Muscle layer of colon (tissue), 2 donors: ENCODE results near the gene GPR162.

ENCODE experiments used
- H3K27ac ChIP-seq: one replicate; pipeline ENCODE4 v1.7.0; 2013; ENCODE audit warnings: low read depth, mild to moderate bottlenecking, low read length, moderate library complexity
- H3K27me3 ChIP-seq, 2 donors: one replicate each; pipeline ENCODE4 v1.7.0; 2013; ENCODE audit warnings: low read length in 2 of 2, mild to moderate bottlenecking in 2 of 2; ENCODE audit not compliant: insufficient read depth in 2 of 2, control insufficient read depth in 1 of 2
- H3K36me3 ChIP-seq: one replicate; pipeline ENCODE4 v1.7.0; 2013; ENCODE audit warnings: mild to moderate bottlenecking, low read length; ENCODE audit not compliant: insufficient read depth
- H3K4me1 ChIP-seq: one replicate; pipeline ENCODE4 v1.7.0; 2013; ENCODE audit warnings: mild to moderate bottlenecking, low read length; ENCODE audit not compliant: insufficient read depth
- H3K4me3 ChIP-seq, 2 donors: one replicate each; pipeline ENCODE4 v1.7.0; 2013; ENCODE audit warnings: low read length in 2 of 2, low read depth in 1 of 2, mild to moderate bottlenecking in 1 of 2, moderate library complexity in 1 of 2
- H3K9ac ChIP-seq: one replicate; pipeline ENCODE4 v1.7.0; 2013; ENCODE audit warnings: low read length
- H3K9me3 ChIP-seq: one replicate; pipeline ENCODE4 v1.7.0; 2013; ENCODE audit warnings: mild to moderate bottlenecking, low read length
- donor health status: abdominal sarcoma.
- donor health status: Adenocarcinoma of cecum.

The GPR162 gene

GRCh38 chr12:6816598-6816997 lies 5.0 kb upstream of the GPR162 start:
- Histone ChIP-seq H3K9me3 (no peaks in the 10 kb centered on the region), H3K36me3 (no peaks in the 10 kb centered on the region), H3K9ac (no peak overlapping the region), H3K4me3 (no peak overlapping the region), H3K27ac (no peak overlapping the region), H3K4me1 (peaks cover 6% of the 10 kb centered on the region), H3K27me3 (no peaks in the 10 kb centered on the region)

DNA sequence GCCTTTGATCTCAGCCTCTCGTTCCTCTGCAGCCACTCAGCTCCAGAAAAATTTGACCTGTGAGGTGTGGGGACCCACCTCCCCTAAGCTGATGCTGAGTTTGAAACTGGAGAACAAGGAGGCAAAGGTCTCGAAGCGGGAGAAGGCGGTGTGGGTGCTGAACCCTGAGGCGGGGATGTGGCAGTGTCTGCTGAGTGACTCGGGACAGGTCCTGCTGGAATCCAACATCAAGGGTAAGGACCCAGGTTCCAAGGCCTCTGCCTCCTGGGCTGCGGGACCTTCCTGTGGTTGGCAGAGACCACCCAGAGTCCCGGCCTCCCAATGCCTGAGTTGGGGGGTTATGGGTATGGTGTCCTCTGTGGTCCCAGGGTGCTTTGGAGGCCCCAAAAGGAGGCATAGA lies 4.5 kb upstream of the GPR162 start:
- H3K9ac ChIP-seq, result no peak overlapping the region
- no peaks in the 10 kb centered on the region for H3K27me3 ChIP-seq
- no peak overlapping the region for H3K27ac ChIP-seq
- H3K4me3 ChIP-seq, result no peak overlapping the region
- no peaks in the 10 kb centered on the region for H3K36me3 ChIP-seq
- no peaks in the 10 kb centered on the region for H3K9me3 ChIP-seq
- H3K4me1 ChIP-seq, result peaks cover 9% of the 10 kb centered on the region

DNA sequence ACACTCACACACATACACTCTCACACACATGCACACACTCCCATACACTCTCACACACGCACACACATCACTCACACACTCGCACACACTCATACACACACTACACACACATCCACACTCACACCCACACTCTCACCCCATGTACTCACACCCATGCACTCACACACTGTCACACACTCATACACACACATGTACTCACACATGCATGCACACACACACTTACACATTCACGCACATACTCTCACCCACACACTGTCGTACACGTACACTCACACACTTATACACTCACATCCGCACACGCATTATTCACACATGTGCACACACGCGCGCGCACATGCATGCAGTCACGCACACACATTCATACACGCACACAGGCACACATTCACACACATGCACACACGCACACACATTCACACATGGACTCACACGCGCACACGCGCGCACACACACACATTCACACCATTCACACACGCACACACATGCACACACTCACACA lies 3.9 kb upstream of the GPR162 start:
- Histone ChIP-seq H3K27me3 (no peaks in the 10 kb centered on the region), H3K27ac (no peak overlapping the region), H3K9me3 (no peaks in the 10 kb centered on the region), H3K4me1 (peaks cover 12% of the 10 kb centered on the region), H3K4me3 (no peak overlapping the region), H3K9ac (no peak overlapping the region), H3K36me3 (no peaks in the 10 kb centered on the region)

- H3K9me3 ChIP-seq, result no peaks in the 10 kb centered on the region
- H3K27ac ChIP-seq, result no peak overlapping the region
- H3K27me3 ChIP-seq, result no peaks in the 10 kb centered on the region
- H3K4me3 ChIP-seq, result no peak overlapping the region
- peaks cover 12% of the 10 kb centered on the region for H3K4me1 ChIP-seq
- no peak overlapping the region for H3K9ac ChIP-seq
- H3K36me3 ChIP-seq, result no peaks in the 10 kb centered on the region
These were observed 3.4 kb upstream of the GPR162 start for GRCh38 chr12:6818222-6818621.

GRCh38 chr12:6818645-6819044 lies 3.0 kb upstream of the GPR162 start:
- Histone ChIP-seq H3K4me1 (peaks cover 12% of the 10 kb centered on the region), H3K27ac (no peak overlapping the region), H3K9ac (no peak overlapping the region), H3K27me3 (no peaks in the 10 kb centered on the region), H3K9me3 (no peaks in the 10 kb centered on the region), H3K36me3 (no peaks in the 10 kb centered on the region), H3K4me3 (no peak overlapping the region)

DNA sequence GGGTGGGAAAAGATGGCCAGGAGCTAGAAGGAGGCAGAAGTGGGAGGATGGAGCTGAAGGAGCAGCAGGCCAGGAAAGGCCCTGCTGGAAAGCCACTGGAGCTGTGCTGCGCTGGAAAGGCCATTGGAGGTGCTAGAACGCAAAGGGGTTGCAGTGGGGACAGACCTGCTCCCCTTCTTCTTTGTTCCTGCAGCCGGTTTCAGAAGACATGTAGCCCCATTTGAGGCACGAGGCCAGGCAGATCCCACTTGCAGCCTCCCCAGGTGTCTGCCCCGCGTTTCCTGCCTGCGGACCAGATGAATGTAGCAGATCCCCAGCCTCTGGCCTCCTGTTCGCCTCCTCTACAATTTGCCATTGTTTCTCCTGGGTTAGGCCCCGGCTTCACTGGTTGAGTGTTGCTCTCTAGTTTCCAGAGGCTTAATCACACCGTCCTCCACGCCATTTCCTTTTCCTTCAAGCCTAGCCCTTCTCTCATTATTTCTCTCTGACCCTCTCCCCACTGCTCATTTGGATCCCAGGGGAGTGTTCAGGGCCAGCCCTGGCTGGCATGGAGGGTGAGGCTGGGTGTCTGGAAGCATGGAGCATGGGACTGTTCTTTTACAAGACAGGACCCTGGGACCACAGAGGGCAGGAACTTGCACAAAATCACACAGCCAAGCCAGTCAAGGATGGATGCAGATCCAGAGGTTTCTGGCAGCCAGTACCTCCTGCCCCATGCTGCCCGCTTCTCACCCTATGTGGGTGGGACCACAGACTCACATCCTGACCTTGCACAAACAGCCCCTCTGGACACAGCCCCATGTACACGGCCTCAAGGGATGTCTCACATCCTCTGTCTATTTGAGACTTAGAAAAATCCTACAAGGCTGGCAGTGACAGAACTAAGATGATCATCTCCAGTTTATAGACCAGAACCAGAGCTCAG lies 2.3 kb upstream of the GPR162 start:
- no peaks in the 10 kb centered on the region for H3K9me3 ChIP-seq
- H3K27ac ChIP-seq, result no peak overlapping the region
- H3K27me3 ChIP-seq, result no peaks in the 10 kb centered on the region
- H3K9ac ChIP-seq, result no peak overlapping the region
- peaks cover 12% of the 10 kb centered on the region for H3K4me1 ChIP-seq
- H3K4me3 ChIP-seq, result no peak overlapping the region
- H3K36me3 ChIP-seq, result no peaks in the 10 kb centered on the region

GRCh38 chr12:6820166-6820565 lies 1.5 kb upstream of the GPR162 start:
- peaks cover 17% of the 10 kb centered on the region for H3K4me1 ChIP-seq
- H3K27ac ChIP-seq, result no peak overlapping the region
- H3K4me3 ChIP-seq, result no peak overlapping the region
- no peaks in the 10 kb centered on the region for H3K9me3 ChIP-seq
- no peaks in the 10 kb centered on the region for H3K27me3 ChIP-seq
- no peaks in the 10 kb centered on the region for H3K36me3 ChIP-seq
- H3K9ac ChIP-seq, result no peak overlapping the region

DNA sequence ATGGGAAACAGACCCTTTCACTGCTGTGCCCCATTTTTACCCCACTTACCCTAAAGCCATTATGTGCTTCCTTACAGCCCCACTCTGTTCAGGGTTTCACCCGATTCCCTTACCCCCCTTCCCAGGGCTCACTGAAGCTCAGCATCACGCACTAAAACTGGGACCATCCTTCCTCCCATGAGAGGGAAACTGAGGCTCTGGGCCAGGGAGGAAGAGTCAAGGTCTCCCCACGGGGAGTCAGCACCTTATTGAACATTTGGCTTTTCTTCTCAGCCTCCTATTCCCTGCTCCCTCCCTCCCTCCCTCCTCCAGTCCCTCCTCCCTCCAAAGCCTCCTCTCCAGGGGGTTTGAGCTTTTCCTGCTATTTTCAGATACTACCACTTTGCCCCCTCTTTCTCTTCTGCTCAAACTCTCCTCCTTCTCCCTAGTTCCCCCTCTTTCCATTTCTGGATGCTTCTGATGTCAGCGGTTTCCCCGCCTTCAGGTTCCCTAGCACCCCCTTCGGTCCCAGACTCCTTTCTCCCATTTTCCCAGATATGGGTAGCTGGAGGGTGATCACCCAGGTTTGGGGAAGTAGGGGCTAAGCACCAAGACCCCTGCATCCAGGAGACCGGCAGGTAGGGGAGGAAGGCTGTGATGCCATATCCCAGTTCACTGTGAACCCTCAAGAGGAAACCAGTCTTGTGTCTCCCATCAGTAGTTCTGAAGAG lies 960 bp downstream of the GPR162 start:
- Histone ChIP-seq H3K27me3 (no peaks in the 10 kb centered on the region), H3K9me3 (no peaks in the 10 kb centered on the region), H3K9ac (peak overlapping the region; percentile 37), H3K27ac (no peak overlapping the region), H3K36me3 (no peaks in the 10 kb centered on the region), H3K4me3 (peak overlapping the region; percentile 39 to 58), H3K4me1 (peaks cover 33% of the 10 kb centered on the region)

GRCh38 chr12:6823182-6824084 lies 1.8 kb downstream of the GPR162 start:
- H3K27me3 ChIP-seq, result no peaks in the 10 kb centered on the region
- no peak overlapping the region for H3K27ac ChIP-seq
- peaks cover 34% of the 10 kb centered on the region for H3K4me1 ChIP-seq
- H3K9ac ChIP-seq, result no peak overlapping the region
- no peaks in the 10 kb centered on the region for H3K36me3 ChIP-seq
- no peaks in the 10 kb centered on the region for H3K9me3 ChIP-seq
- no peak overlapping the region for H3K4me3 ChIP-seq

GRCh38 chr12:6824085-6824775 lies 2.6 kb downstream of the GPR162 start:
- Histone ChIP-seq H3K9ac (no peak overlapping the region), H3K27me3 (no peaks in the 10 kb centered on the region), H3K36me3 (no peaks in the 10 kb centered on the region), H3K27ac (no peak overlapping the region), H3K9me3 (no peaks in the 10 kb centered on the region), H3K4me3 (no peak overlapping the region), H3K4me1 (peaks cover 34% of the 10 kb centered on the region)
